ENCODE results near the gene KCNIP1. TPM values are rescaled to one million over a fixed set of nuclear protein-coding genes. Genes with fewer than 3 reads are reported as not detected.

The KCNIP1 gene
- polyA plus RNA-seq, 2 donors = 0.04 TPM; not detected in 1

DNA sequence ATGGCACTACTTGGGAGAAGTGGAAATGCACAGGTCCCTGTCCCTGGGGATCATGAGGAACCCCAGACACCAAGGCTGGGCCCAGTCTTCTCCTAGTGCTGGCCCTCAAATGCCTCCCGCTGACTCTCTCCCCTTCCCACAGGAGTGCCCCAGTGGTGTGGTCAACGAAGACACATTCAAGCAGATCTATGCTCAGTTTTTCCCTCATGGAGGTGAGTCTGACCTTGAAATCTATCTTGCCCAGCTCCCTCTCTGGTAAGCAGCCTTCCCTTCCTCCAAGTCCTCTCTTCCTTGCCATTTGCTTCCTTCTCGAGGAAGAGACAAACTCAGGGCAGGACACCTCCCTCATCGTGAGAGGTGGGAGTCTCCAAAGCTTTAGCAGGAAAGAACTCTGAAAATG, 216.4 kb downstream of the KCNIP1 start:
- H3K27ac ChIP-seq (ENCODE audit: low read depth in 2 of 2, low read length in 1 of 2) = no peak overlapping the region
- H3K9me3 ChIP-seq (ENCODE audit: control insufficient read depth in 2 of 2, insufficient read depth in 1 of 2, low read depth in 1 of 2, low read length in 1 of 2) = no peaks in the 10 kb centered on the region
- 80 to 87% methylated on average over 4 of the region's 4 CpGs for WGBS, 2 donors
- peaks cover 0 to 3% of the 10 kb centered on the region in 2 donors for H3K27me3 ChIP-seq (ENCODE audit: control insufficient read depth in 1 of 2, insufficient read depth in 2 of 2, low read length in 2 of 2)
- H3K36me3 ChIP-seq (ENCODE audit: control insufficient read depth in 2 of 2, insufficient read depth in 2 of 2, low read length in 1 of 2) = no peaks in the 10 kb centered on the region
- no peak overlapping the region for H3K4me3 ChIP-seq (ENCODE audit: low read depth in 1 of 2, low read length in 2 of 2)
- no peaks in the 10 kb centered on the region for H3K4me1 ChIP-seq (ENCODE audit: control insufficient read depth in 2 of 2, insufficient read depth in 2 of 2, low read length in 1 of 2)

DNA sequence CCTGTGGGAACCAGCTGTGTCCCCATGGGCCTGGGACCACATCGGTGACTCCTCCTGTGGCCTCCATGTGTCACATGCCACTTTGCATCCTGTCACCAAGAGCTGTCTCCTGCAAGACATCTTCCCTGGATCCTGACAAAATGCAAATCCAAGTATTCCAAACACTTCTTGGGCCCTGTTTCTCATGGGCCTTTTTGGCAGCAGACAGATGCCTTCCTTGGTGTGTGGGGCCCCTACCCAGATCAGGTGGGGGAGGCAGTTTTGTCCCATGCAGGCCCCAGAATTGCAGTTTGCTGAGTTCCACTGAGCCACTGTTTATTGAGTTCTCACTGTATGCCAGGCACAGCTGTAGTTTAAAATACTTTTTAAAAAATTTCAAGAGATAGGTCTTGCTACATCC, 217.2 kb downstream of the KCNIP1 start:
- no peaks in the 10 kb centered on the region for H3K36me3 ChIP-seq (ENCODE audit: control insufficient read depth in 2 of 2, insufficient read depth in 2 of 2, low read length in 1 of 2)
- WGBS, 2 donors = 72 to 76% methylated on average over 1 of the region's 1 CpG
- H3K9me3 ChIP-seq (ENCODE audit: control insufficient read depth in 2 of 2, insufficient read depth in 1 of 2, low read depth in 1 of 2, low read length in 1 of 2) = no peaks in the 10 kb centered on the region
- no peaks in the 10 kb centered on the region for H3K4me1 ChIP-seq (ENCODE audit: control insufficient read depth in 2 of 2, insufficient read depth in 2 of 2, low read length in 1 of 2)
- H3K27ac ChIP-seq (ENCODE audit: low read depth in 2 of 2, low read length in 1 of 2) = no peak overlapping the region
- no peak overlapping the region for H3K4me3 ChIP-seq (ENCODE audit: low read depth in 1 of 2, low read length in 2 of 2)
- H3K27me3 ChIP-seq (ENCODE audit: control insufficient read depth in 1 of 2, insufficient read depth in 2 of 2, low read length in 2 of 2) = peaks cover 0 to 3% of the 10 kb centered on the region in 2 donors

DNA sequence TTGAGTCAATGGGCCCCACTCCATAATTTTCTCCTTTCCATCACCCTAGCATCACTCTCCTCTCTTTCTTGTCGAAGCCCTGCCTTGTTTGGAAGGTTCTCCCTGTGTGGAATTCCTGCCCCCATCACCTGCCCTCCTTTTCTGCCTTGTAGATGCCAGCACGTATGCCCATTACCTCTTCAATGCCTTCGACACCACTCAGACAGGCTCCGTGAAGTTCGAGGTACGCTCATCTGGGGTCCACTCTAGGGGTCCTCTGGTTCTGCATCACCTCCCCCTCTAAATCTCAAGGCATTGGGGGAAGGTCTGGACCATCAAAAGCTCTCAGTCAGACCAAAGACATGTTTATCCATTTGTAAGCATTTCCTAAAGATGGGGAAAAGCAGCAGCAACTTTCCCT, 217.9 kb downstream of the KCNIP1 start:
- Histone ChIP-seq H3K9me3 (ENCODE audit: control insufficient read depth in 2 of 2, insufficient read depth in 1 of 2, low read depth in 1 of 2, low read length in 1 of 2) (no peaks in the 10 kb centered on the region), H3K4me1 (ENCODE audit: control insufficient read depth in 2 of 2, insufficient read depth in 2 of 2, low read length in 1 of 2) (no peaks in the 10 kb centered on the region), H3K36me3 (ENCODE audit: control insufficient read depth in 2 of 2, insufficient read depth in 2 of 2, low read length in 1 of 2) (no peaks in the 10 kb centered on the region), H3K27ac (ENCODE audit: low read depth in 2 of 2, low read length in 1 of 2) (no peak overlapping the region), H3K4me3 (ENCODE audit: low read depth in 1 of 2, low read length in 2 of 2) (no peak overlapping the region), H3K27me3 (ENCODE audit: control insufficient read depth in 1 of 2, insufficient read depth in 2 of 2, low read length in 2 of 2) (peaks cover 0 to 3% of the 10 kb centered on the region in 2 donors)
- 79 to 82% methylated on average over 6 of the region's 6 CpGs for WGBS, 2 donors

- no peaks in the 10 kb centered on the region for H3K9me3 ChIP-seq (ENCODE audit: control insufficient read depth in 2 of 2, insufficient read depth in 1 of 2, low read depth in 1 of 2, low read length in 1 of 2)
- WGBS, 2 donors = 63 to 76% methylated on average over 3 of the region's 3 CpGs
- H3K27ac ChIP-seq (ENCODE audit: low read depth in 2 of 2, low read length in 1 of 2) = no peak overlapping the region
- no peaks in the 10 kb centered on the region for H3K36me3 ChIP-seq (ENCODE audit: control insufficient read depth in 2 of 2, insufficient read depth in 2 of 2, low read length in 1 of 2)
- H3K4me3 ChIP-seq (ENCODE audit: low read depth in 1 of 2, low read length in 2 of 2) = no peak overlapping the region
- no peaks in the 10 kb centered on the region for H3K4me1 ChIP-seq (ENCODE audit: control insufficient read depth in 2 of 2, insufficient read depth in 2 of 2, low read length in 1 of 2)
- peaks cover 0 to 3% of the 10 kb centered on the region in 2 donors for H3K27me3 ChIP-seq (ENCODE audit: control insufficient read depth in 1 of 2, insufficient read depth in 2 of 2, low read length in 2 of 2)
Measured at GRCh38 chr5:170722316-170722715, 218.5 kb downstream of the KCNIP1 start.

GRCh38 chr5:170731052-170731451, 227.2 kb downstream of the KCNIP1 start:
- Histone ChIP-seq H3K27ac (ENCODE audit: low read depth in 2 of 2, low read length in 1 of 2) (no peak overlapping the region), H3K27me3 (ENCODE audit: control insufficient read depth in 1 of 2, insufficient read depth in 2 of 2, low read length in 2 of 2) (no peaks in the 10 kb centered on the region), H3K4me3 (ENCODE audit: low read depth in 1 of 2, low read length in 2 of 2) (no peak overlapping the region), H3K4me1 (ENCODE audit: control insufficient read depth in 2 of 2, insufficient read depth in 2 of 2, low read length in 1 of 2) (no peaks in the 10 kb centered on the region), H3K36me3 (ENCODE audit: control insufficient read depth in 2 of 2, insufficient read depth in 2 of 2, low read length in 1 of 2) (no peaks in the 10 kb centered on the region), H3K9me3 (ENCODE audit: control insufficient read depth in 2 of 2, insufficient read depth in 1 of 2, low read depth in 1 of 2, low read length in 1 of 2) (no peaks in the 10 kb centered on the region)
- 88 to 91% methylated on average over 1 of the region's 1 CpG for WGBS, 2 donors

DNA sequence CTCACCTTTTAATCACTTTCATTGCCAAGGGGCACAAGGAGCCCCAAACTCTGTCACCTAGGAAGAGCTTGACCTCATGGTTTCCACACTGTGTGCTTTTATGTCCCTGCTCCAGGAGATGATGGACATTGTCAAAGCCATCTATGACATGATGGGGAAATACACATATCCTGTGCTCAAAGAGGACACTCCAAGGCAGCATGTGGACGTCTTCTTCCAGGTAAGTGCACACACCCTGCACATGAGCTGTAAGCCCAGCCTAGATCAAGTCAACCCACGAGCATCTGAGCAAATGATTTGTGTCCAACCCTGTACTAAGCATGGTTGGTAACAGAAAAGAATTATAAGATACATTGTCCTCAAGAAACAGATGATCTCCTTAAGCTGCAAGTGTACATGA, 228.9 kb downstream of the KCNIP1 start:
- Histone ChIP-seq H3K36me3 (ENCODE audit: control insufficient read depth in 2 of 2, insufficient read depth in 2 of 2, low read length in 1 of 2) (no peaks in the 10 kb centered on the region), H3K4me3 (ENCODE audit: low read depth in 1 of 2, low read length in 2 of 2) (no peak overlapping the region), H3K27ac (ENCODE audit: low read depth in 2 of 2, low read length in 1 of 2) (no peak overlapping the region), H3K4me1 (ENCODE audit: control insufficient read depth in 2 of 2, insufficient read depth in 2 of 2, low read length in 1 of 2) (no peaks in the 10 kb centered on the region), H3K27me3 (ENCODE audit: control insufficient read depth in 1 of 2, insufficient read depth in 2 of 2, low read length in 2 of 2) (no peaks in the 10 kb centered on the region), H3K9me3 (ENCODE audit: control insufficient read depth in 2 of 2, insufficient read depth in 1 of 2, low read depth in 1 of 2, low read length in 1 of 2) (no peaks in the 10 kb centered on the region)
- 54 to 58% methylated on average over 2 of the region's 2 CpGs for WGBS, 2 donors

DNA sequence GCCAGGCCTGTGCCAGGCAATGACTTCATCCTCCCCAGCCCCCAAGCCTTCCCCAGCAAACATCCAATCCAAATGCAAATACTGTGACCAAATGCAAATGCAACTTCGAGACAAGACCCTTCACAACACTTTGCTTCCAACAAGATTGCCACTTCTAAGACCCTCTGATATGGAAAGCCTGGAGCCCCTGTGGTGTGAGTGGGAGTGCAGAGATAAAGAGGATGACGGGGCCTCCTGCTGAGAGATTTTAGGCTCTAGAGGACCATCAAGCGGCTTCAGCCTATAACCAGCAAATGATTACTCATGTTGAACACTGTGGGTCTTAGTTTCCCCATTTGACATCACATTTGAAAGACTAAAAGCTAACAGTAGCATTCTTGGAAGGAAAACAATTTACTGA, 233.1 kb downstream of the KCNIP1 start:
- Histone ChIP-seq H3K27me3 (ENCODE audit: control insufficient read depth in 1 of 2, insufficient read depth in 2 of 2, low read length in 2 of 2) (no peaks in the 10 kb centered on the region), H3K4me1 (ENCODE audit: control insufficient read depth in 2 of 2, insufficient read depth in 2 of 2, low read length in 1 of 2) (no peaks in the 10 kb centered on the region), H3K4me3 (ENCODE audit: low read depth in 1 of 2, low read length in 2 of 2) (no peak overlapping the region), H3K27ac (ENCODE audit: low read depth in 2 of 2, low read length in 1 of 2) (no peak overlapping the region), H3K9me3 (ENCODE audit: control insufficient read depth in 2 of 2, insufficient read depth in 1 of 2, low read depth in 1 of 2, low read length in 1 of 2) (no peaks in the 10 kb centered on the region), H3K36me3 (ENCODE audit: control insufficient read depth in 2 of 2, insufficient read depth in 2 of 2, low read length in 1 of 2) (no peaks in the 10 kb centered on the region)
- 54% methylated on average over 3 of the region's 3 CpGs for WGBS, 2 donors

DNA sequence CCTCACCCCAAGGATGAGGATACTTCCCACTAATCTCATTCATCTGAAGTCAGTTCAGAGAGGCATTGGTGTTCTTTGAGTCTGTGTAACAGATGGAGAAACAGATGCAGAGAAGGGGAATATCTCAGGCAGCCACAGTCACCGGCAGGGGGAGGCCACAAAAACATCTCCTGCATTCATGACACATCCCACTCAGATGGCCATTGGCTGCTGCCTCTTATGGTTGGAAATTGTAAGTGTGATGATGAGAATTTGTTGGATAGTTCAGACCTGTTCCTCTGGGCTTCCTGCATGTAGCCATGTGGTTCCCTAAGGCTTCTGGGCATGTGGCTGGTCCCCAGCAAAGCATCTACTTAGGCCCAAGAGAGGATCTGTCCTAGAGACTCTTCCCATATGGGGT, 233.8 kb downstream of the KCNIP1 start:
- Histone ChIP-seq H3K27ac (ENCODE audit: low read depth in 2 of 2, low read length in 1 of 2) (no peak overlapping the region), H3K4me3 (ENCODE audit: low read depth in 1 of 2, low read length in 2 of 2) (no peak overlapping the region), H3K9me3 (ENCODE audit: control insufficient read depth in 2 of 2, insufficient read depth in 1 of 2, low read depth in 1 of 2, low read length in 1 of 2) (no peaks in the 10 kb centered on the region), H3K36me3 (ENCODE audit: control insufficient read depth in 2 of 2, insufficient read depth in 2 of 2, low read length in 1 of 2) (no peaks in the 10 kb centered on the region), H3K27me3 (ENCODE audit: control insufficient read depth in 1 of 2, insufficient read depth in 2 of 2, low read length in 2 of 2) (no peaks in the 10 kb centered on the region), H3K4me1 (ENCODE audit: control insufficient read depth in 2 of 2, insufficient read depth in 2 of 2, low read length in 1 of 2) (no peaks in the 10 kb centered on the region)
- 71 to 81% methylated on average over 1 of the region's 1 CpG for WGBS, 2 donors

DNA sequence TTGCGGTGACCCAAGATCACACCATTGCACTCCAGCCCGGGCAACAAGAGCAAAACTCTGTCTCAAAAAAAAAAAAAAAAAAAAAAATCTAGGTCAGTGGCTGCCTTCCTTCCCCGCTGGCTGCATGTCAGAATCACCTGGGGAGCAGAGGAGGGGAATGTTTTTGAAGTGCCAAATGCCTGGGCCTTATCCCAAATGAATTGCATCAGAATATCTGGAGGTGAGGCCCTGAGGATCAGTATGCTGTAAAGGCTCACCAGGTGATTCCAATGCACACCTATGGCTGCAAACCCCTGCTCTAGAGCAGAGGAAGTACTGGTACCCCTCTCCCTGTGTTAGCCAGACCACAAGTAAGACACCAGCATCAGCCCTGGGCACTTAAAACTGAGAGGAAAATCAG, 235.0 kb downstream of the KCNIP1 start:
- Histone ChIP-seq H3K9me3 (ENCODE audit: control insufficient read depth in 2 of 2, insufficient read depth in 1 of 2, low read depth in 1 of 2, low read length in 1 of 2) (no peaks in the 10 kb centered on the region), H3K27me3 (ENCODE audit: control insufficient read depth in 1 of 2, insufficient read depth in 2 of 2, low read length in 2 of 2) (no peaks in the 10 kb centered on the region), H3K36me3 (ENCODE audit: control insufficient read depth in 2 of 2, insufficient read depth in 2 of 2, low read length in 1 of 2) (no peaks in the 10 kb centered on the region), H3K4me3 (ENCODE audit: low read depth in 1 of 2, low read length in 2 of 2) (no peak overlapping the region), H3K4me1 (ENCODE audit: control insufficient read depth in 2 of 2, insufficient read depth in 2 of 2, low read length in 1 of 2) (no peaks in the 10 kb centered on the region), H3K27ac (ENCODE audit: low read depth in 2 of 2, low read length in 1 of 2) (no peak overlapping the region)
- WGBS, 2 donors = 47 to 63% methylated on average over 3 of the region's 3 CpGs

- Histone ChIP-seq H3K27me3 (ENCODE audit: control insufficient read depth in 1 of 2, insufficient read depth in 2 of 2, low read length in 2 of 2) (no peaks in the 10 kb centered on the region), H3K36me3 (ENCODE audit: control insufficient read depth in 2 of 2, insufficient read depth in 2 of 2, low read length in 1 of 2) (no peaks in the 10 kb centered on the region), H3K27ac (ENCODE audit: low read depth in 2 of 2, low read length in 1 of 2) (no peak overlapping the region), H3K4me1 (ENCODE audit: control insufficient read depth in 2 of 2, insufficient read depth in 2 of 2, low read length in 1 of 2) (peaks cover 0 to 5% of the 10 kb centered on the region in 2 donors), H3K9me3 (ENCODE audit: control insufficient read depth in 2 of 2, insufficient read depth in 1 of 2, low read depth in 1 of 2, low read length in 1 of 2) (no peaks in the 10 kb centered on the region), H3K4me3 (ENCODE audit: low read depth in 1 of 2, low read length in 2 of 2) (no peak overlapping the region)
- WGBS, 2 donors = 90 to 93% methylated on average over 4 of the region's 4 CpGs
Measured at GRCh38 chr5:170739446-170739845, 235.6 kb downstream of the KCNIP1 start.
